22Rv1 (cell line): ENCODE data around the gene PPP1R14B.

Experiments
- H3K27ac ChIP-seq: fragments of 450-650 bp; 2 replicates; pipeline ENCODE4 v1.5.1; 2017
- CTCF ChIP-seq: fragments of 450-650 bp; IDR thresholded peaks from 2 replicates; pipeline ENCODE4 v1.5.1; 2017; ENCODE audit warnings: mild to moderate bottlenecking
- ZFX ChIP-seq: fragments of 450-650 bp; IDR thresholded peaks from 2 replicates; pipeline ENCODE4 v1.6.1; 2017; ENCODE audit warnings: antibody characterized with exemption, borderline replicate concordance

Gene PPP1R14B

DNA sequence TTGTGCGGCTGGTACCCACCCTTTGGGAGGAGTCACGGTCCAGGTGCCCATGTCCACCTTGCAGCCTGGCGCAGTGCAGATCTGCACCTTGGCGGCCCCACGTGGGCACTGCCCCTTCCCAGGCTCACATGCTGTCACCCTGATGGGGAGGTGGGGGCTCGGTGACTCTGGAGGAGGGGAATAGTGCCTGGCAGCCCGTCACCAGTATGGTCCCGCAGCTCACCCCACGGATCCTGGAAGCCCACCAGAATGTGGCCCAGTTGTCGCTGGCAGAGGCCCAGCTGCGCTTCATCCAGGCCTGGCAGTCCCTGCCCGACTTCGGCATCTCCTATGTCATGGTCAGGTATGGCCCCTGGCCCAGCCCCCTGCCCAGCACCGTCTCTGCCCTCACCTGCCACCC, 25.9 kb downstream of the PPP1R14B start:
- TF ChIP-seq ZFX (no peak), CTCF (no peak)

DNA sequence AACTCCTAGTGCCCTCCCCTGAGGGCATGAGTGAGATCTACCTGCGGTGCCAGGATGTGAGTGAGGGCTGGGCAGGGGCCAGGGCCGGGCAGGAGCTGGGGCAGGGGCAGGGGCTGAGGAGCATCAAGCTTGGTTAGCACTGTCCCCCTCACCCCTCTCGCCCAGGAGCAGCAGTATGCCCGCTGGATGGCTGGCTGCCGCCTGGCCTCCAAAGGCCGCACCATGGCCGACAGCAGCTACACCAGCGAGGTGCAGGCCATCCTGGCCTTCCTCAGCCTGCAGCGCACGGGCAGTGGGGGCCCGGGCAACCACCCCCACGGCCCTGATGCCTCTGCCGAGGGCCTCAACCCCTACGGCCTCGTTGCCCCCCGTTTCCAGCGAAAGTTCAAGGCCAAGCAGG, 26.5 kb downstream of the PPP1R14B start:
- TF ChIP-seq CTCF, result no peak
- no peak for TF ChIP-seq ZFX
- peak overlapping the region; percentile 95 for H3K27ac ChIP-seq

More for the DNA sequence above, 25.9 kb downstream of the PPP1R14B start:
- H3K27ac ChIP-seq, result peak overlapping the region; percentile 95

DNA sequence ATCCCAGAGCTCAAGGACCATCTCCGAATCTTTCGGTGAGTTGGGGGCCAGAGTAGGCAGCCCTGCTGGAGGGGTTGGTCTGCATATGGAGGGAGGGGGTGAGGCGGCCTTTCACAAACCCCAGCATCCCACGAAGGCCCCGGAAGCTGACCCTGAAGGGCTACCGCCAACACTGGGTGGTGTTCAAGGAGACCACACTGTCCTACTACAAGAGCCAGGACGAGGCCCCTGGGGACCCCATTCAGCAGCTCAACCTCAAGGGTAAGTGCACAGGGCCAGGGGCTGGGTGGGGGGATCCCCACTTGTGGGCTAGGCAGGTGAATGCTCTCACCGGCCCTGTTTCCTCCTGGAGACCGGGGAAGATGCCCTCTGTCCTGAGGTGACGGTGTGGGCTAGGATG, 27.0 kb downstream of the PPP1R14B start:
- TF ChIP-seq CTCF (no peak), ZFX (no peak)
- H3K27ac ChIP-seq, result peak overlapping the region; percentile 95

- H3K27ac ChIP-seq, result peak overlapping the region; percentile 95
- TF ChIP-seq ZFX, result no peak
Observed at GRCh38 chr11:64219354-64219684, 27.4 kb downstream of the PPP1R14B start.

DNA sequence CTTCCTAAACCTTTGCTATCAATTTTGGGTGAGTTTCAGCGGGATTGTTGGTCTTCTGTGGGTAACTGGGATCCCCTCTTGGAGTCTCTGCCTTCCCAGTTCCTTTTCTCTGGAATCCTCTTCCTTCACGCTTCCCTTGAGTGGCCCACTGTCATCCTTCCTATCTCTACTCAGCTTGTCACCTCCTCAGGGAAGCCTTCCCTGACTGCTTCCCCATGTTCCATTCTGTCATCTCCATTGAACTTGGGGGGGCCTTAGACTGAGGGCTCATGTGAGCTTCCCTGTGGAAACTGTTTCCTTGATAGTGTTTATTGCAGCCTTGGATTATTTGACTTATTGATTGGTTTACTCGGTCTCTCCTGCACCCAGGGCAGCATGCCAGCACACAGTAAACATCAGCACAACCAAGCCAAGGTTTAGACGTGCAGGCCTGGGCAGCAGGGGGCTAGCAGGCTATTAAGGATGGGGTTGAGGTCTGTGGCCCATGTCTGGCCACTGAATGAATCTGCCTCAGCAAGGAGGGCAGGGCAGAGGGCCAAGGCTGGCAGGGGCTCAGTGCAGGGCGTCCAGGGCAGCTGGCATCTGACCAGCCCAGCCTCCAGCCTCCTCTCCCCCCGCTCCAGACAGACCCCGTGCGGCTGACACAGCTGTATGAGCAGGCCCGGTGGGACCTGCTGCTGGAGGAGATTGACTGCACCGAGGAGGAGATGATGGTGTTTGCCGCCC, 28.0 kb downstream of the PPP1R14B start:
- TF ChIP-seq CTCF (no peak), ZFX (no peak)
- peak overlapping the region; percentile 95 for H3K27ac ChIP-seq

DNA sequence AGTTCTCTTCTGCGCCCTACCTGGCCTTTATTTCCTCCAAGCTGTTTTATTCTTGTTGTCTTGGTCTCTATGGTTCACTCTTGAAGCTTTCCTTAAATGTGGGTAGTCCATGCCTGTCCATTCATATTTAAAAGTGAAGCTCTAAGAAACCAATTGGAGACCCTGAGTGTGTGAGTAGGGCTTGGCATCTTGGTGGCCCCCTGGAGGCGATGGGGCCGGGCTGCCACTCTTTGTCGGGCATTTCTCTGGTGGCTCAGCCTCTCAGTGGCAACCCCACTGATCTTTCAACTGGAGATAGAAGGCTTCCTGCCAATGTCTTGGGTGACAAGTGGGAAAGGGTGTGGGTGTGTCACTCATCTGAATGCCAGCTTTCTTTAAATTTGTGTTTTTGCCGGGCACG, 29.9 kb downstream of the PPP1R14B start:
- TF ChIP-seq ZFX (no peak), CTCF (no peak)
- H3K27ac ChIP-seq, result no peak overlapping the region

DNA sequence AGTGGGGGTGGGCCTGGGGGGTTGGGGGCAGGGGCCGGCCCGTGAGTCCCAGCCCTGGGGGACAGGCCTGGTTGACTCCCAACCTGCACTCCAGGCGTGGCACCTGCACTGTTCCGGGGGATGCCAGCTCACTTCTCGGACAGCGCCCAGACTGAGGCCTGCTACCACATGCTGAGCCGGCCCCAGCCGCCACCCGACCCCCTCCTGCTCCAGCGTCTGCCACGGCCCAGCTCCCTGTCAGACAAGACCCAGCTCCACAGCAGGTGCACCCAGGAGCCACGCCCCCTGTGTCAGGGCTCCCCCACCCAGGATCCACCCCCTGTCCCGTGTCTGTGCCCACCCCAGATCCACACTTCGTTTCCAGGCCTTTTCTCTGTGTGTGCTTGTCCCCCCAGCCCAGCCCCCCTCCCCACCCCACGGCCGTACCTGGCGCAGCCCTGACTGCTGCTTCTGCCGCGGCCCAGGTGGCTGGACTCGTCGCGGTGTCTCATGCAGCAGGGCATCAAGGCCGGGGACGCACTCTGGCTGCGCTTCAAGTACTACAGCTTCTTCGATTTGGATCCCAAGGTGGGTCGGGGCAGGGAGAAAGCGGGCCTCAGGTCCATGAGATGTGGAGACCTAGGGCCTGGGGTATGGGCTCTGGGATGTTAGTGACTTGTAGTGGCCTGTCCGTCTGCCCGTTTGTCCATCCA, 35.4 kb downstream of the PPP1R14B start:
- TF ChIP-seq CTCF (no peak), ZFX (no peak)
- H3K27ac ChIP-seq, result no peak overlapping the region
